GM12873 (cell line): ENCODE results near the gene CYP39A1.

Experiments
- CTCF ChIP-seq: IDR thresholded peaks from 2 replicates; pipeline ENCODE4 v1.5.1; 2012; ENCODE audit warnings: low read depth, mild to moderate bottlenecking, moderate library complexity, low read length, control low read depth; ENCODE audit not compliant: insufficient read depth; ENCODE audit errors: missing control alignments

Gene CYP39A1

GRCh38 chr6:46505693-46506512 lies 146.7 kb downstream of the CYP39A1 start:
- no peak for TF ChIP-seq CTCF

DNA sequence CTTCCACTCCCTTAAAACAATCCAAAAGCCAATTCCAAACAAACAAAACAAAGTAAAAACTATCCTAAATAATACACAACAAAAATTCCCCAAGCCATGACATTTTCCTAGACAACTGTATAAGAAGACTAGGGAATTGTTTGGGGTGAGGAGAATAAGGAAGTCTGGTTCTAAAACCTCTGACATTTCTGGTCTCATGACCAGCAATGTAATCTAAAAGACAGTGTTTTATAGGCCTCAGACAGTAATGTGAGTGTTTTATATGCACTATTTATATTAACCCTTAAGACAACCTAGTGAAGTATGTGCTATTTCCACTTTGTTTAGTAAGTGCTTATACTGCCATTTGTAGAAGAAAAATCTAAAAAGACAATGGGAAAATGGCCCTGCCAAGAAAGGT lies 148.4 kb downstream of the CYP39A1 start:
- no peak for TF ChIP-seq CTCF

DNA sequence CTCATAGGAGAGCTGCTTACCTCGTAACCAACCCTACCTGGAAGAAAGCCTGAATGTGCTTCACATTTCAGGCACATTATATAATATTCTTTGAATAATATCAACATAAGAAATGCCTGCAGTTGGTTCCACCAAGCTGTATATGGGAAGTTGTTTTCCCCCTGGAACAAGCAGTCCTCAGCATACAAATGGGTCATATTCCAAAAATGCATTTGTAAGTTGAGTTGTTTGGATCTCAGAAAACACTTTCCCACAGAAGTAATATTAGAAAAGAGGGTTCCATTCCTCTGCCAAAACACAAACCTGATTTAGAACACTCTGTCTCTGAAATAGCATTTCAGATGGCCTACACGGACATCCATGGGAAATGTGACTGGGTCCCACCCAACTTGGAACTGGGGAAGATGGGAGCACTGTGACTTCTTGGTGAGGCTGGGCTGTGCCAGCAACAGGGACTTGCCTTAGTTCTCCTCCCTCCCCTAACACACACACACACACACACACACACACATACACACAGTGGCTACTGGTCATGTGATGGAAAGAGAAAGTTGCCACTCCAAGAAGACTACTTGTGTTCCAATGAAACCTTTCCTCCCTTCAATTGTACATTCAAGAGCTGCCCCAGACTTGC lies 150.0 kb downstream of the CYP39A1 start:
- TF ChIP-seq CTCF: no peak

GRCh38 chr6:46501136-46502089 lies 151.2 kb downstream of the CYP39A1 start:
- no peak for TF ChIP-seq CTCF

- no peak for TF ChIP-seq CTCF
These were observed 152.2 kb downstream of the CYP39A1 start for GRCh38 chr6:46500382-46500781.
